GM12875 (cell line): ENCODE data around the gene MYO3B.

Experiments
- H3K4me3 ChIP-seq: one replicate; pipeline ENCODE4 v1.5.1; 2011; ENCODE audit warnings: low read depth, low read length, control low read depth
- CTCF ChIP-seq: IDR thresholded peaks from 2 replicates; pipeline ENCODE4 v1.5.1; 2011; ENCODE audit warnings: low read depth, mild to moderate bottlenecking, control low read depth, inconsistent platforms, low read length, moderate library complexity, borderline replicate concordance; ENCODE audit not compliant: insufficient read depth

The MYO3B gene

GRCh38 chr2:170446078-170446477 is 268.1 kb downstream of the MYO3B start:
- TF ChIP-seq CTCF = no peak

GRCh38 chr2:170449034-170449433 is 271.1 kb downstream of the MYO3B start:
- no peak overlapping the region for H3K4me3 ChIP-seq
- no peak for TF ChIP-seq CTCF

More at GRCh38 chr2:170446078-170446477, 268.1 kb downstream of the MYO3B start:
- no peak overlapping the region for H3K4me3 ChIP-seq

- TF ChIP-seq CTCF = no peak
- no peak overlapping the region for H3K4me3 ChIP-seq
These were observed 276.8 kb downstream of the MYO3B start for GRCh38 chr2:170454471-170455372.

GRCh38 chr2:170455617-170456426 is 277.9 kb downstream of the MYO3B start:
- no peak for TF ChIP-seq CTCF
- H3K4me3 ChIP-seq = no peak overlapping the region

- no peak for TF ChIP-seq CTCF
- no peak overlapping the region for H3K4me3 ChIP-seq
These were observed 279.0 kb downstream of the MYO3B start for GRCh38 chr2:170456914-170457313.

GRCh38 chr2:170457742-170458141 is 279.8 kb downstream of the MYO3B start:
- TF ChIP-seq CTCF = no peak
- no peak overlapping the region for H3K4me3 ChIP-seq
